Psoas muscle (tissue), 8 donors: Measurements from ENCODE around the gene SPATA13. TPM values are rescaled to one million over a fixed set of nuclear protein-coding genes. Genes with fewer than 3 reads are reported as not detected.
"Not testable (repeated sequence)": the region's sequence is repeated elsewhere in the genome, so short reads cannot be mapped to it uniquely, and the experiment has no call there.

ENCODE experiments used
- ATAC-seq, 4 donors: fragments of 200-7000 bp; cut with Tn5 transposase; one replicate each; pipeline ENCODE4 v1.9.1; 2020; ENCODE audit warnings: moderate library complexity in 3 of 4, mild to moderate bottlenecking in 2 of 4
- DNase-seq, 2 donors: peaks; one replicate each; pipeline ENCODE4 v3.0.0-alpha.2; 2020
- H3K27ac ChIP-seq: fragments of 200-600 bp; one replicate; pipeline ENCODE4 v1.8.0; 2022
- H3K27me3 ChIP-seq, 3 donors: fragments of 200-600 bp in 1 of 3; one replicate each; pipeline versions ENCODE4 v1.6.1 to v1.8.0; 2013 to 2022; ENCODE audit warnings: low read length in 2 of 3, mild to moderate bottlenecking in 2 of 3, moderate library complexity in 1 of 3; ENCODE audit not compliant: insufficient read depth in 3 of 3
- H3K36me3 ChIP-seq, 2 donors: fragments of 200-600 bp in 1 of 2; one replicate each; pipeline versions ENCODE4 v1.6.1 to v1.8.0; 2013 to 2022; ENCODE audit warnings: low read depth in 1 of 2, mild to moderate bottlenecking in 1 of 2, moderate library complexity in 1 of 2; ENCODE audit not compliant: insufficient read depth in 1 of 2
- H3K4me1 ChIP-seq: fragments of 200-600 bp; one replicate; pipeline ENCODE4 v1.8.0; 2022
- H3K4me3 ChIP-seq: fragments of 200-600 bp; one replicate; pipeline ENCODE4 v1.8.0; 2022; ENCODE audit warnings: mild to moderate bottlenecking
- H3K9me3 ChIP-seq: fragments of 200-600 bp; one replicate; pipeline ENCODE4 v1.8.0; 2022
- CTCF ChIP-seq: fragments of 200-600 bp; IDR thresholded peaks from one replicate; pipeline ENCODE4 v1.8.0; 2022; ENCODE audit warnings: antibody characterized with exemption
- WGBS, 3 donors: extraction: QIAGEN DNeasy Blood & Tissue Kit; methylation state at CpG; one replicate each; pipeline versions ENCODE4 v1.1.6 to v1.1.7; 2013; 5-methylcytosine and 5-hydroxymethylcytosine counted together
- intact Hi-C, 2 donors: fragments of 100-400 bp; cut with DNase I; formaldehyde crosslinking; loops; one replicate each; pipeline versions ENCODE4 v1.11.0 to v1.14.2; 2022
- polyA plus RNA-seq, 3 donors: library from polyadenylated mRNA; stranded (reverse); fragments of 200-250 nt; gene quantifications; one replicate each; pipeline ENCODE4 v1.2.3, GENCODE V29; 2013
- total RNA-seq, 4 donors: library from RNA; stranded (reverse); fragmentation: NEBNext Ultra II Directional in 2 of 4; extraction: Animal tissue kit (Norgen Biotek cat#: 25700) in 2 of 4; gene quantifications; one replicate each; pipeline versions ENCODE4 v1.2.1 to v1.2.4, GENCODE V29; 2021 to 2023
- donor health status: healthy with polysubstance abuse.
- donor health status: DM: no; HTN: no; CAD: no; lungs with moderate emphysema.
- donor health status: Bipolar disorder and iron deficiency.
- donor health status: healthy.
- donor health status: DM: yes; HTN: yes; CAD: no.
- donor health status: DM: no; HTN: no; CAD: no.
- donor health status: DM: no; HTN: no; CAD: no.
- donor health status: DM: yes; HTN: yes; CAD: no.

The SPATA13 gene
- total and polyA plus RNA-seq, 7 donors, result 0.87 to 5.8 (median 2.5) TPM

DNA sequence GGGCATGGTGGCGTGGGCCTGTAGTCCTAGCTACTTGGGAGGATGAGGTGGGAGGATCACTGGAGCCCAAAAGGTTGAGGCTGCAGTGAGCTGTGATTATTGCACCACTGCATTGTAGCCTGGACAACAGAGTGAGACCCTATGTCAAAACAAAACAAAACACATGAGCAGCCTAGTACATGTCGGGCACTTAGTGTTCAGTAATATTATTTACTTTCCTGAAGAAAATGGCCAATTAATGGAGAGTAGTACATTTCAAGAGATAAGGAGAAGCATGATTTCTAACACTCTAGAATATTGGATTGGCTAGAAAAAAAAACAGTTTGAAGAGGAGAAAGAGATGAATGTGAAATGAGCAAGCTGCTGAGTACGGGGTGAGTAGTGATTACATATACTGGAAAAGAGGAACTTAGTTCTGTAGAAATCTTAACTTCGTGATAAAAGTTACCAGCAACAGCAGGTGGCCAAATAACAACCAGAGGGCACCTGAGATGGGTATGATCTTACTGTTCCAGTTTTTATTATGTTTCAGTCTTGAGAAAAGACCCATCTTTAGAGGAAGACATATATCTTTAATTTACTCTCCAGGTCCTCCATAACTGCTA lies 36.2 kb downstream of the SPATA13 start:
- Histone ChIP-seq H3K27me3 (no peaks in the 10 kb centered on the region), H3K4me3 (no peak overlapping the region), H3K36me3 (no peaks in the 10 kb centered on the region), H3K4me1 (no peaks in the 10 kb centered on the region), H3K27ac (no peak overlapping the region), H3K9me3 (no peaks in the 10 kb centered on the region)
- ATAC-seq (no peak), DNase-seq (no peak)
- WGBS, 3 donors, result 48 to 93% (median 49%) methylated on average over 4 of the region's 4 CpGs
- intact Hi-C loops, result no loop called here
- no peak for TF ChIP-seq CTCF

DNA sequence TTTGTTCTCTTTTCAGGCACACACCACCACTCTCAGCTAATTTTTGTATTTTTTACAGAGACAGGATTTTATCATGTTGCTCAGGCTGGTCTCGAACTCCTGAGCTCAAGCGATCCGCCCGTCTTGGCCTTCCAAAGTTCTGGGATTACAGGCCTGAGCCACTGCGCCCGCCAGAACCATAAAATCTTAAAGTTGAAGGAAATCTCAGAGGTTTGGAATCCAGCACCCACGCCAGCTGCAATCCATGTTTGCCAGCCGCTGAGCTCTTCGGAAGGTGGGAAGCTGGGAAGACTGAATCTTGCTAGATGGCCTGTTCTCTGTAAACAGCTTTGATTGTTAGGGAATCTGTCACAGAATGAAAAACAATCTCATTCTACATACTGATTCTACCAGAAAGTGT lies 38.5 kb downstream of the SPATA13 start:
- H3K36me3 ChIP-seq, result no peaks in the 10 kb centered on the region
- no peak overlapping the region for H3K27ac ChIP-seq
- DNase-seq (no peak), ATAC-seq (no peak)
- no peaks in the 10 kb centered on the region for H3K4me1 ChIP-seq
- H3K4me3 ChIP-seq, result no peak overlapping the region
- H3K27me3 ChIP-seq, result no peaks in the 10 kb centered on the region
- H3K9me3 ChIP-seq, result no peaks in the 10 kb centered on the region
- TF ChIP-seq CTCF, result no peak
- WGBS, 3 donors, result 29 to 57% (median 44%) methylated on average over 9 of the region's 9 CpGs
- intact Hi-C loops, result no loop called here

GRCh38 chr13:24202215-24202614 lies 41.7 kb downstream of the SPATA13 start:
- DNase-seq (no peak), ATAC-seq (no peak)
- Histone ChIP-seq H3K27ac (no peak overlapping the region), H3K4me1 (no peaks in the 10 kb centered on the region), H3K36me3 (no peaks in the 10 kb centered on the region), H3K27me3 (no peaks in the 10 kb centered on the region), H3K9me3 (no peaks in the 10 kb centered on the region), H3K4me3 (no peak overlapping the region)
- no peak for TF ChIP-seq CTCF
- 37 to 69% (median 60%) methylated on average over 7 of the region's 7 CpGs for WGBS, 3 donors
- intact Hi-C loops, result no loop called here

DNA sequence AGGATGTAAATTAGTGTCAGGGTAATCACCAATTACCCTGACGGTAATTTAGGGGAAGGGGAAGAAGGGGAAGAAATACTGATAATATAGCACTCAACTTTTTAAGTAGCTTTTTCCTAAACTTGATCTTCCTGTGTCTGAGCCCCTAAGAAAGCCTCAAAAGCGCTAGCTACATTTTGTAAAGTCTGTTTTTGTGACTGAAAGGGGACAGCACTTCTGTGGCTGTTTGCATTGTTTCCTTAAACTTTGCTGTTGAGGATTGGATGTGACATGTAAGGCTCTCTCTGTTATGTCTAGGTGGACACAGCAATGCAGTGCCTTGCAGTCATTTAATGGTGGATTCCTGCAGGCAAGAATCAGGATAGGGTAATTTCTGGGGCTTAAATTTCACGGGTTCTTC lies 42.8 kb downstream of the SPATA13 start:
- no peaks in the 10 kb centered on the region for H3K9me3 ChIP-seq
- no peak for TF ChIP-seq CTCF
- no peak overlapping the region for H3K4me3 ChIP-seq
- intact Hi-C loops, result no loop called here
- no peak for ATAC-seq
- no peaks in the 10 kb centered on the region for H3K4me1 ChIP-seq
- 40 to 55% (median 54%) methylated on average over 3 of the region's 3 CpGs for WGBS, 3 donors
- H3K36me3 ChIP-seq, result no peaks in the 10 kb centered on the region
- H3K27me3 ChIP-seq, result no peaks in the 10 kb centered on the region
- DNase-seq, result no peak
- H3K27ac ChIP-seq, result no peak overlapping the region

- no peak overlapping the region for H3K27ac ChIP-seq
- H3K4me1 ChIP-seq, result no peaks in the 10 kb centered on the region
- intact Hi-C loops, result no loop called here
- H3K9me3 ChIP-seq, result no peaks in the 10 kb centered on the region
- no peaks in the 10 kb centered on the region for H3K36me3 ChIP-seq
- no peak for DNase-seq
- no peak overlapping the region for H3K4me3 ChIP-seq
- no peaks in the 10 kb centered on the region for H3K27me3 ChIP-seq
- no peak for TF ChIP-seq CTCF
- WGBS, 3 donors, result 9 to 17% (median 11%) methylated on average over 1 of the region's 1 CpG
- ATAC-seq, result no peak
Measured at GRCh38 chr13:24203811-24204210, 43.3 kb downstream of the SPATA13 start.

GRCh38 chr13:24205076-24205475 lies 44.6 kb downstream of the SPATA13 start:
- H3K4me1 ChIP-seq, H3K36me3 ChIP-seq, H3K27ac ChIP-seq, ATAC-seq, H3K4me3 ChIP-seq, H3K27me3 ChIP-seq, DNase-seq, H3K9me3 ChIP-seq, intact Hi-C loops: not testable (repeated sequence)
- WGBS, 3 donors, result 91 to 96% (median 95%) methylated on average over 1 of the region's 1 CpG
